GM12872 (cell line): Measurements from ENCODE around the gene INSYN2B.

Source experiments
- CTCF ChIP-seq: IDR thresholded peaks from 3 replicates; pipeline ENCODE4 v1.5.1; 2011; ENCODE audit warnings: low read depth, mild to moderate bottlenecking, low read length, moderate library complexity; ENCODE audit not compliant: insufficient read depth

The INSYN2B gene

GRCh38 chr5:169909945-169910344 lies 70.3 kb downstream of the INSYN2B start:
- TF ChIP-seq CTCF: no peak

- TF ChIP-seq CTCF: no peak
Observed at GRCh38 chr5:169908864-169909263, 71.4 kb downstream of the INSYN2B start.

GRCh38 chr5:169906745-169907649 lies 73.3 kb downstream of the INSYN2B start:
- no peak for TF ChIP-seq CTCF

GRCh38 chr5:169905017-169905416 lies 75.3 kb downstream of the INSYN2B start:
- TF ChIP-seq CTCF: no peak

GRCh38 chr5:169904508-169904907 lies 75.8 kb downstream of the INSYN2B start:
- no peak for TF ChIP-seq CTCF

GRCh38 chr5:169904059-169904458 lies 76.2 kb downstream of the INSYN2B start:
- TF ChIP-seq CTCF: no peak

- TF ChIP-seq CTCF: no peak
Observed at GRCh38 chr5:169901896-169902295, 78.4 kb downstream of the INSYN2B start.
